PFSK-1 (cell line): ENCODE measurements around the gene HMCN2.

Experiments
- POLR2AphosphoS5 ChIP-seq: IDR thresholded peaks from 2 replicates; pipeline ENCODE4 v1.6.1; 2012; ENCODE audit warnings: low read depth, mild to moderate bottlenecking, control low read depth, low read length, moderate library complexity
- REST ChIP-seq, 2 experiments: IDR thresholded peaks; 2 replicates each; pipeline versions ENCODE4 v1.6.1 to v1.8.0; 2011 to 2012; ENCODE audit warnings: low read depth in 2 of 2, low read length in 2 of 2, control low read depth in 1 of 2, inconsistent platforms in 1 of 2, mild to moderate bottlenecking in 1 of 2, moderate library complexity in 1 of 2; ENCODE audit not compliant: insufficient read depth in 1 of 2

- TF ChIP-seq POLR2AphosphoS5 (no peak), REST (IDR thresholded peaks at IDR 0.05; ENCODE audit: insufficient read depth in 1 of 2, low read depth in 2 of 2, low read length in 2 of 2) (no peak)
Measured at GRCh38 chr9:130429831-130430230, 164.3 kb downstream of the HMCN2 start.
